ENCODE measurements around the gene ZNF524. TPM values are rescaled to one million over a fixed set of nuclear protein-coding genes. Genes with fewer than 3 reads are reported as not detected.

ZNF524 gene
- total RNA-seq, 1 experiment from 2014 or later, result 11.1 TPM

- no peaks in the 10 kb centered on the region for H3K27me3 Mint-ChIP-seq (ENCODE audit: insufficient read depth, unreplicated experiment)
- Histone ChIP-seq H3K27me3 (replicated peaks; ENCODE audit: control insufficient read depth, insufficient read depth, low read length) (no peaks in the 10 kb centered on the region), H3K36me3 (ENCODE audit: control insufficient read depth, insufficient read depth, low read length) (peaks cover 3% of the 10 kb centered on the region), H3K4me3 (ENCODE audit: low read depth, low read length) (no peak overlapping the region), H3K4me1 (peaks cover 4% of the 10 kb centered on the region; the same call in 1 of the 2 replicates), H3K9me3 (no peaks in the 10 kb centered on the region)
- no peak overlapping the region for H3K4me3 Mint-ChIP-seq (ENCODE audit: unreplicated experiment)
- DNase-seq, result peak in 1 of 2 experiments; percentile 35
- TF ChIP-seq CTCF (IDR thresholded peaks at IDR 0.05; ENCODE audit: insufficient read depth in 1 of 2, low read depth in 1 of 2, low read length in 1 of 2, severe bottlenecking in 1 of 2, unreplicated experiment in 1 of 2), result no peak
- no peak overlapping the region for H3K27ac Mint-ChIP-seq (ENCODE audit: unreplicated experiment)
- CTCF ChIA-PET, result no interaction called here
- POLR2A ChIA-PET, result no interaction called here
- intact Hi-C loops (cut with micrococcal nuclease; ENCODE audit: unreplicated experiment), result no loop called here
- H3K4me1 Mint-ChIP-seq (ENCODE audit: low read depth, unreplicated experiment), result peaks cover 7% of the 10 kb centered on the region
- no TSS peak for BruUV-seq (replicated peaks)
- H3K9me3 Mint-ChIP-seq (ENCODE audit: unreplicated experiment), result no peaks in the 10 kb centered on the region
- H3K36me3 Mint-ChIP-seq (ENCODE audit: insufficient read depth, unreplicated experiment), result peaks cover 43% of the 10 kb centered on the region
These were observed 8.5 kb upstream of the ZNF524 start for GRCh38 chr19:55591555-55591954.

GRCh38 chr19:55592391-55593090 lies 7.5 kb upstream of the ZNF524 start:
- intact Hi-C loops (cut with micrococcal nuclease; ENCODE audit: unreplicated experiment), result no loop called here
- Mint-ChIP-seq H3K36me3 (ENCODE audit: insufficient read depth, unreplicated experiment) (peaks cover 43% of the 10 kb centered on the region), H3K9me3 (ENCODE audit: unreplicated experiment) (no peaks in the 10 kb centered on the region), H3K4me1 (ENCODE audit: low read depth, unreplicated experiment) (peaks cover 7% of the 10 kb centered on the region), H3K27ac (ENCODE audit: unreplicated experiment) (no peak overlapping the region), H3K4me3 (ENCODE audit: unreplicated experiment) (no peak overlapping the region), H3K27me3 (ENCODE audit: insufficient read depth, unreplicated experiment) (no peaks in the 10 kb centered on the region)
- H3K36me3 ChIP-seq (ENCODE audit: control insufficient read depth, insufficient read depth, low read length), result peaks cover 3% of the 10 kb centered on the region
- ChIA-PET CTCF (no interaction called here), POLR2A (no interaction called here)
- no peak for DNase-seq
- TF ChIP-seq CTCF (IDR thresholded peaks at IDR 0.05; ENCODE audit: insufficient read depth in 1 of 2, low read depth in 1 of 2, low read length in 1 of 2, severe bottlenecking in 1 of 2, unreplicated experiment in 1 of 2), result no peak
- no TSS peak for BruUV-seq (replicated peaks)
- no peak overlapping the region for H3K4me3 ChIP-seq (ENCODE audit: low read depth, low read length)
- no peaks in the 10 kb centered on the region; the same call in 1 of the 2 replicates for H3K4me1 ChIP-seq
- H3K9me3 ChIP-seq, result no peaks in the 10 kb centered on the region
- H3K27me3 ChIP-seq (replicated peaks; ENCODE audit: control insufficient read depth, insufficient read depth, low read length), result no peaks in the 10 kb centered on the region

- no TSS peak for BruUV-seq (replicated peaks)
- DNase-seq, result no peak
- POLR2A ChIA-PET, result no interaction called here
- Histone ChIP-seq H3K36me3 (ENCODE audit: control insufficient read depth, insufficient read depth, low read length) (peaks cover 3% of the 10 kb centered on the region), H3K4me1 (no peaks in the 10 kb centered on the region; the same call in none of the 2 replicates), H3K4me3 (ENCODE audit: low read depth, low read length) (no peak overlapping the region), H3K27me3 (replicated peaks; ENCODE audit: control insufficient read depth, insufficient read depth, low read length) (no peaks in the 10 kb centered on the region), H3K9me3 (no peaks in the 10 kb centered on the region)
- Mint-ChIP-seq H3K36me3 (ENCODE audit: insufficient read depth, unreplicated experiment) (peaks cover 50% of the 10 kb centered on the region), H3K4me1 (ENCODE audit: low read depth, unreplicated experiment) (peaks cover 12% of the 10 kb centered on the region), H3K27me3 (ENCODE audit: insufficient read depth, unreplicated experiment) (no peaks in the 10 kb centered on the region), H3K4me3 (ENCODE audit: unreplicated experiment) (no peak overlapping the region), H3K9me3 (ENCODE audit: unreplicated experiment) (peaks cover 1% of the 10 kb centered on the region), H3K27ac (ENCODE audit: unreplicated experiment) (no peak overlapping the region)
- intact Hi-C loops (cut with micrococcal nuclease; ENCODE audit: unreplicated experiment), result no loop called here
- CTCF ChIA-PET, result no interaction called here
- TF ChIP-seq CTCF (IDR thresholded peaks at IDR 0.05; ENCODE audit: insufficient read depth in 1 of 2, low read depth in 1 of 2, low read length in 1 of 2, severe bottlenecking in 1 of 2, unreplicated experiment in 1 of 2), result no peak
These were observed 6.9 kb upstream of the ZNF524 start for GRCh38 chr19:55593096-55593772.

Data from Caco-2 (cell line).